Measurements from ENCODE around the gene FXYD6. TPM values are rescaled to one million over a fixed set of nuclear protein-coding genes. Genes with fewer than 3 reads are reported as not detected.

Gene FXYD6
- total and polyA plus RNA-seq, 9 of the 15 experiments (the other 6 are each of a cell fraction or from before 2014, with no cell fraction given) = 0.07 to 0.35 TPM; not detected in 7

- no peak for TF ChIP-seq ZBTB40 (IDR thresholded peaks at IDR 0.05)
- no peak for TF ChIP-seq ZBTB40 (CRISPR knock-in tag; IDR thresholded peaks at IDR 0.05)
- no peak for TF ChIP-seq PTBP1 (IDR thresholded peaks at IDR 0.05; ENCODE audit: low read depth, low read length)
- TF ChIP-seq CBX1 (IDR thresholded peaks at IDR 0.05; ENCODE audit: low read depth) = no peak
- TF ChIP-seq TAF15 (IDR thresholded peaks at IDR 0.05; ENCODE audit: low read depth, low read length) = no peak
- TF ChIP-seq ZNF668 (CRISPR knock-in tag; IDR thresholded peaks at IDR 0.05) = no peak
- no peak for TF ChIP-seq ZBTB49 (CRISPR knock-in tag; IDR thresholded peaks at IDR 0.05; ENCODE audit: borderline replicate concordance)
- TF ChIP-seq NFRKB (IDR thresholded peaks at IDR 0.05; ENCODE audit: low read depth) = no peak
- no peak for TF ChIP-seq MLX (CRISPR knock-in tag; conservative IDR thresholded peaks at IDR 0.05)
Observed at GRCh38 chr11:117834068-117834810, 42.2 kb downstream of the FXYD6 start (continued).

All from K562 (cell line).